T-helper 17 cell (primary cell): ENCODE measurements around the gene AMOTL2. TPM values are rescaled to one million over a fixed set of nuclear protein-coding genes. Genes with fewer than 3 reads are reported as not detected.

Experiments
- total RNA-seq, 4 donors: library from RNA in 2 of 4; stranded (reverse) in 2 of 4; gene quantifications; one replicate each; pipeline ENCODE4 v1.2.3 and lab custom pipeline; 2022 to 2026

Gene AMOTL2
- total RNA-seq, 2 donors from 2014 or later, result not detected

Other genes with a start within 250 kb of the AMOTL2 start
- gene RYK, start 123.6 kb downstream of the AMOTL2 start, total RNA-seq, result 10 to 100 TPM; 42.9 to 44.9 TPM
- 10 to 100 TPM; 23.0 to 23.9 TPM for gene ANAPC13, start 111.5 kb upstream of the AMOTL2 start, total RNA-seq
- 10 to 100 TPM; 17.0 to 20.1 TPM for gene CEP63, start 111.6 kb upstream of the AMOTL2 start, total RNA-seq